ENCODE results near the gene RNF146. TPM values are rescaled to one million over a fixed set of nuclear protein-coding genes. Genes with fewer than 3 reads are reported as not detected.

Gene RNF146
- total and polyA plus RNA-seq, 10 of the 15 experiments (the other 5 are each of a cell fraction or from before 2014, with no cell fraction given): 9.3 to 33.0 (median 17.8) TPM

GRCh38 chr6:127317388-127318128 is 50.9 kb downstream of the RNF146 start:
- ChIA-PET CTCF (interaction anchor here (0.7 to 3.7 kb wide), 3 partner anchors 13 to 51 kb away, joined by 3 to 23 read pairs (median 6); partner anchors contain the start of gene RNF146), POLR2A (no interaction called here), RAD21 (ENCODE audit: unreplicated experiment) (interaction anchor here (0.7 kb wide), 1 partner anchor 1469 kb away, joined by 3 read pairs; no protein-coding TSS in a partner anchor), SMC1A (ENCODE audit: uncharacterized antibody, unreplicated experiment) (interaction anchor here (0.6 to 2.4 kb wide), 5 partner anchors 11 to 130 kb away, joined by 3 to 10 read pairs (median 6); no protein-coding TSS in a partner anchor)
- Histone ChIP-seq H3K27me3 (replicated peaks in 1 of 2; ENCODE audit: control insufficient read depth in 2 of 2, insufficient read depth in 2 of 2, low read length in 1 of 2) (no peaks in the 10 kb centered on the region), H3K4me2 (ENCODE audit: control insufficient read depth, insufficient read depth) (no peak overlapping the region), H3K4me3 (no peak overlapping the region), H3K79me2 (ENCODE audit: control insufficient read depth, insufficient read depth, low read length) (no peaks in the 10 kb centered on the region), H4K20me1 (ENCODE audit: control insufficient read depth, insufficient read depth) (no peaks in the 10 kb centered on the region), H3K27ac (ENCODE audit: control insufficient read depth, insufficient read depth) (no peak overlapping the region), H2AFZ (ENCODE audit: control insufficient read depth, low read depth, low read length) (no peak overlapping the region), H3K9ac (ENCODE audit: control insufficient read depth, insufficient read depth, low read length) (no peak overlapping the region), H3K9me3 (replicated peaks; ENCODE audit: control insufficient read depth, insufficient read depth, low read length) (no peaks in the 10 kb centered on the region), H3K36me3 (ENCODE audit: control insufficient read depth in 2 of 2, insufficient read depth in 2 of 2, low read length in 1 of 2) (peaks cover 0 to 7% of the 10 kb centered on the region in 2 experiments; a peak in 3 of 4 replicates), H3K4me1 (ENCODE audit: control insufficient read depth, insufficient read depth, low read length) (no peaks in the 10 kb centered on the region)
- ATAC-seq (no peak), FAIRE-seq (no peak), DNase-seq (ENCODE audit: low read depth, low spot score) (no peak)
- WGBS (ENCODE audit: insufficient coverage, insufficient replicate concordance, low lambda C conversion rate, missing lambda C conversion rate): 79% methylated on average over 6 of the region's 6 CpGs
- BruUV-seq (replicated peaks): no TSS peak
- intact Hi-C loops (cut with micrococcal nuclease; ENCODE audit: unreplicated experiment): no loop called here
- in situ Hi-C loops (cut with MboI): no loop called here
- no peak for TF ChIP-seq HDAC2 (IDR thresholded peaks at IDR 0.05)
- no peak for TF ChIP-seq HSF1 (IDR thresholded peaks at IDR 0.05; ENCODE audit: low read depth, low read length)
- TF ChIP-seq PAX5 (IDR thresholded peaks at IDR 0.05; ENCODE audit: borderline replicate concordance, low read depth, low read length): no peak
- no peak for TF ChIP-seq SREBF1 (IDR thresholded peaks at IDR 0.05; ENCODE audit: low read length)
- no peak for TF ChIP-seq RB1 (IDR thresholded peaks at IDR 0.05; ENCODE audit: borderline replicate concordance)
